HepG2 (cell line): ENCODE data around the gene CDC42SE2. TPM values are rescaled to one million over a fixed set of nuclear protein-coding genes. Genes with fewer than 3 reads are reported as not detected.
A peak's percentile ranks its signal among the peaks of the same experiment; 100 is the strongest.

ENCODE experiments used
- ATAC-seq: fragments of 200-7000 bp; cut with Tn5 transposase; 3 replicates; pipeline ENCODE4 v1.9.1; 2020; ENCODE audit warnings: mild to moderate bottlenecking, moderate library complexity
- BruUV-seq: library from RNA; stranded (reverse); fragments of 400-500 nt; replicated peaks from 2 replicates; lab custom pipeline; 2021; lab: Mats Ljungman, UMichigan
- CTCF ChIA-PET: fragments of 300-600 bp; formaldehyde crosslinking; extraction: SDS; loops from one replicate; lab custom pipeline; 2021; ENCODE audit warnings: low total read pairs, inconsistent platforms, low intra/inter-chr PET ratio; lab: Yijun Ruan, JAX
- POLR2A ChIA-PET: fragments of 350-600 bp; sonication (Branson Sonifier 250); formaldehyde crosslinking; loops from one replicate; lab custom pipeline; 2020; ENCODE audit warnings: antibody characterized with exemption, inconsistent platforms; lab: Yijun Ruan, JAX
- DNase-seq: peaks from one replicate; pipeline ENCODE4 v3.0.0-alpha.2; 2015; ENCODE audit warnings: low spot score
- FAIRE-seq: peaks from 3 replicates; lab custom pipeline; 2011; peaks lifted over from hg19 to GRCh38; lab: Jason Lieb, UNC
- H2AFZ ChIP-seq: one replicate; pipeline ENCODE4 v1.6.1; 2011; ENCODE audit warnings: low read length, inconsistent platforms
- H3K27ac ChIP-seq: fragments of 300-600 bp; 3 replicates; pipeline ENCODE4 v1.8.0; 2011; ENCODE audit warnings: mixed run types, mild to moderate bottlenecking, mixed read lengths, low read length, inconsistent platforms; ENCODE audit not compliant: insufficient read depth; ENCODE audit errors: extremely low read length
- H3K27me3 ChIP-seq, 2 experiments: fragments of 200-600 bp in 1 of 2; 2 replicates in 1 of 2; 3 replicates in 1 of 2; pipeline versions ENCODE4 v1.6.0 to v1.8.0; 2011; ENCODE audit warnings: low read length in 2 of 2, mild to moderate bottlenecking in 2 of 2, moderate library complexity in 2 of 2, inconsistent platforms in 1 of 2; ENCODE audit not compliant: insufficient read depth in 2 of 2, control insufficient read depth in 1 of 2
- H3K36me3 ChIP-seq, 2 experiments: fragments of 200-600 bp in 1 of 2; replicated peaks in 1 of 2; 2 replicates in 1 of 2; 3 replicates in 1 of 2; pipeline versions ENCODE4 v1.5.1 to v1.8.0; 2011; ENCODE audit warnings: low read length in 2 of 2, inconsistent platforms in 1 of 2; ENCODE audit not compliant: insufficient read depth in 2 of 2, control insufficient read depth in 1 of 2
- H3K4me1 ChIP-seq: 2 replicates; pipeline ENCODE4 v1.5.1; 2012; ENCODE audit warnings: low read length, inconsistent platforms; ENCODE audit not compliant: insufficient read depth
- H3K4me2 ChIP-seq: 2 replicates; pipeline ENCODE4 v1.6.0; 2011; ENCODE audit warnings: low read depth, low read length, inconsistent platforms
- H3K4me3 ChIP-seq, 3 experiments: fragments of 200-600 bp in 1 of 3; sonication (generic), shearing (Covaris generic) in 1 of 3; replicated peaks in 1 of 3; 2 replicates each; pipeline ENCODE4 v1.5.1; 2011 to 2016; ENCODE audit warnings: low read length in 3 of 3, inconsistent platforms in 2 of 3, low read depth in 2 of 3, mild to moderate bottlenecking in 2 of 3, control low read depth in 1 of 3, mixed read lengths in 1 of 3; ENCODE audit not compliant: insufficient read depth in 1 of 3
- H3K79me2 ChIP-seq: one replicate; pipeline ENCODE4 v1.6.1; 2011; ENCODE audit warnings: low read length, inconsistent platforms; ENCODE audit not compliant: insufficient read depth
- H3K9ac ChIP-seq: 2 replicates; pipeline ENCODE4 v1.6.0; 2011; ENCODE audit warnings: mild to moderate bottlenecking, low read depth, low read length, inconsistent platforms; ENCODE audit not compliant: insufficient read depth
- H3K9me3 ChIP-seq: 2 replicates; pipeline ENCODE4 v1.5.1; 2012; ENCODE audit warnings: mild to moderate bottlenecking, low read length
- H4K20me1 ChIP-seq: 2 replicates; pipeline ENCODE4 v1.6.0; 2011; ENCODE audit warnings: inconsistent platforms, mild to moderate bottlenecking, low read length, moderate library complexity; ENCODE audit not compliant: insufficient read depth
- ELF4 ChIP-seq: sonication (generic); formaldehyde crosslinking; IDR thresholded peaks from 2 replicates; pipeline ENCODE4 v1.5.0; 2020; ENCODE audit warnings: missing genetic modification reagents, mild to moderate bottlenecking, moderate library complexity, borderline replicate concordance
- ETV5 ChIP-seq: IDR thresholded peaks from 2 replicates; pipeline ENCODE4 v1.6.1; 2018; ENCODE audit warnings: missing biosample characterization, missing genetic modification reagents, inconsistent platforms, borderline replicate concordance
- HNF4A ChIP-seq: sonication (generic); formaldehyde crosslinking; IDR thresholded peaks from 2 replicates; pipeline ENCODE4 v1.4.0; 2020; ENCODE audit warnings: missing genetic modification reagents
- HOXA7 ChIP-seq: sonication (generic); formaldehyde crosslinking; IDR thresholded peaks from 2 replicates; pipeline ENCODE4 v1.8.1; 2022; ENCODE audit warnings: mild to moderate bottlenecking, missing genetic modification reagents, moderate library complexity
- JUND ChIP-seq: sonication (generic); formaldehyde crosslinking; IDR thresholded peaks from 2 replicates; pipeline ENCODE4 v1.8.0; 2022; ENCODE audit warnings: mild to moderate bottlenecking, missing genetic modification reagents
- POGZ ChIP-seq: sonication (generic); formaldehyde crosslinking; IDR thresholded peaks from 2 replicates; pipeline ENCODE4 v1.4.0; 2020; ENCODE audit warnings: mild to moderate bottlenecking, missing genetic modification reagents
- SMARCE1 ChIP-seq: fragments of 450-650 bp; IDR thresholded peaks from 2 replicates; pipeline ENCODE4 v1.6.1; 2017; ENCODE audit warnings: borderline replicate concordance
- ZMYM4 ChIP-seq: sonication (generic); formaldehyde crosslinking; IDR thresholded peaks from 2 replicates; pipeline ENCODE4 v1.8.1; 2023; ENCODE audit warnings: mild to moderate bottlenecking, missing genetic modification reagents
- ZNF615 ChIP-seq: sonication (generic); formaldehyde crosslinking; IDR thresholded peaks from 2 replicates; pipeline ENCODE4 v1.5.0; 2020; ENCODE audit warnings: mild to moderate bottlenecking, missing genetic modification reagents, borderline replicate concordance
- whole genome bisulfite sequencing: methylation state at CpG from one replicate; pipeline ENCODE4 v1.1.6; 2017; ENCODE audit warnings: low lambda C conversion rate; 5-methylcytosine and 5-hydroxymethylcytosine counted together
- in situ Hi-C: cut with HindIII; loops from 2 replicates; pipeline ENCODE4 v1.10.0; 2017; ENCODE audit warnings: low pct_unique_long_range_greater_than_20kb; ENCODE audit not compliant: extremely low pct_ligation_motif_present
- intact Hi-C: fragments of 100-400 bp; cut with micrococcal nuclease; formaldehyde crosslinking; loops from one replicate; pipeline ENCODE4 v1.10.0; 2022; ENCODE audit not compliant: unreplicated experiment
- polyA plus RNA-seq, 8 experiments: library from polyadenylated mRNA; depleted of rRNA in 3 of 8; stranded (reverse) in 7 of 8; unstranded in 1 of 8; fragments of >200 nt; fragmentation: Illumina TruSeq in 4 of 8; extraction: Trizol in 4 of 8; gene quantifications; 2 replicates each; pipeline versions ENCODE4 v1.2.1 to v1.2.3, GENCODE V29; 2011 to 2016; ENCODE audit warnings: low read depth in 4 of 8, missing spikeins in 1 of 8, mixed read lengths in 1 of 8; ENCODE audit not compliant: insufficient read depth in 1 of 8
- total RNA-seq, 5 experiments: library from RNA; depleted of rRNA; stranded (reverse); fragments of >200 nt; fragmentation: Illumina TruSeq; extraction: Trizol; gene quantifications; 2 replicates each; pipeline ENCODE4 v1.2.3, GENCODE V29; 2016; ENCODE audit warnings: low read depth in 1 of 5
- TF ChIP-seq, protein P1 (sequence below): IDR thresholded peaks from 2 replicates; pipeline ENCODE4 v1.6.1; 2012; ENCODE audit warnings: inconsistent platforms
- TF ChIP-seq, protein P2 (sequence below): sonication (generic); formaldehyde crosslinking; IDR thresholded peaks from 2 replicates; pipeline ENCODE4 v1.4.0; 2020; ENCODE audit warnings: missing genetic modification reagents

CDC42SE2 gene
- total and polyA plus RNA-seq, 2 of the 13 experiments (the other 11 are each of a cell fraction or from before 2014, with no cell fraction given) = 19.6 to 25.0 TPM

DNA sequence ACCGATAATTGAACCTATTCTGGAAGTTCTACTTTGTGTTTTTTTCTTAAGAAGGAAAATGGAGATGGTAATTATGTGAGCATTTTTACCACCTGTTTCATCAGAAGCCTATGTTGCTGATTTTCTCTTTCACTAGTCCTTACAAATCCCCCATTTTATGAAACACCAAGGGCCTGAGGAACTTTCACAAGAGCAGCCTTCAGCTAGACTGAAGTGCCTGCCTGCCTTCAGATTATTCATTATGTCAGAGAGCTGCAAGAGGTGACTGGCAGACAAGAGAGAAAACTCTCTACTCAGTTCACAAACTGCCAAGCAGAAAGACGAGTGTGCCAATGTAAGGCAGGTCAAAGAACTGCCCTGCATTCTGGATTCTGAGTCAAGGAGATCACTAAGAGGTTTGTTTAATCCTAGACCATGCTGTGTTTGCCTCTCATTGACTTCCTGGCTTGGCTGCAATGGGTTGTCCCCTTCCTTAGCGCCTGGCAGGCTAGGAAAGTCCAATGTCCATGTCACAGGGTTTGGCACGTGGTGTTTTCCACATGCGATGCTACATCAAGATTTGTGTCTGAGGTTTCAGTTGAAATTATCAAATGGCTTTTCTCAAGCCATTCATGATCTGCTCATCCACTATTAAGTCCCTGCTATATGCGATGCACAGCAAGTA lies 143.3 kb downstream of the CDC42SE2 start:
- FAIRE-seq (no peak), DNase-seq (peak; percentile 8), ATAC-seq (peak; percentile 69)
- no peak for TF ChIP-seq SMARCE1
- TF ChIP-seq JUND (CRISPR knock-in tag) = no peak
- peak; percentile 49; the same call in 1 of the 2 replicates for TF ChIP-seq POGZ (CRISPR knock-in tag)
- no peak for TF ChIP-seq HOXA7 (CRISPR knock-in tag)
- peak; percentile 14; the same call in 1 of the 2 replicates for TF ChIP-seq ETV5 (CRISPR knock-in tag)
- TF ChIP-seq, protein P1, sequence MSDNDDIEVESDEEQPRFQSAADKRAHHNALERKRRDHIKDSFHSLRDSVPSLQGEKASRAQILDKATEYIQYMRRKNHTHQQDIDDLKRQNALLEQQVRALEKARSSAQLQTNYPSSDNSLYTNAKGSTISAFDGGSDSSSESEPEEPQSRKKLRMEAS = peak; percentile 30; the same call in 1 of the 2 replicates
- peak; percentile 48; the same call in 1 of the 2 replicates for TF ChIP-seq ZMYM4
- TF ChIP-seq HNF4A (CRISPR knock-in tag) = peak; percentile 69
- TF ChIP-seq ELF4 = no peak
- TF ChIP-seq ZNF615 = no peak
- TF ChIP-seq, protein P2, sequence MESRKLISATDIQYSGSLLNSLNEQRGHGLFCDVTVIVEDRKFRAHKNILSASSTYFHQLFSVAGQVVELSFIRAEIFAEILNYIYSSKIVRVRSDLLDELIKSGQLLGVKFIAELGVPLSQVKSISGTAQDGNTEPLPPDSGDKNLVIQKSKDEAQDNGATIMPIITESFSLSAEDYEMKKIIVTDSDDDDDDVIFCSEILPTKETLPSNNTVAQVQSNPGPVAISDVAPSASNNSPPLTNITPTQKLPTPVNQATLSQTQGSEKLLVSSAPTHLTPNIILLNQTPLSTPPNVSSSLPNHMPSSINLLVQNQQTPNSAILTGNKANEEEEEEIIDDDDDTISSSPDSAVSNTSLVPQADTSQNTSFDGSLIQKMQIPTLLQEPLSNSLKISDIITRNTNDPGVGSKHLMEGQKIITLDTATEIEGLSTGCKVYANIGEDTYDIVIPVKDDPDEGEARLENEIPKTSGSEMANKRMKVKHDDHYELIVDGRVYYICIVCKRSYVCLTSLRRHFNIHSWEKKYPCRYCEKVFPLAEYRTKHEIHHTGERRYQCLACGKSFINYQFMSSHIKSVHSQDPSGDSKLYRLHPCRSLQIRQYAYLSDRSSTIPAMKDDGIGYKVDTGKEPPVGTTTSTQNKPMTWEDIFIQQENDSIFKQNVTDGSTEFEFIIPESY = peak; percentile 98
- Histone ChIP-seq H3K4me1 (peaks cover 11% of the 10 kb centered on the region), H3K9ac (no peak overlapping the region), H3K36me3 (peaks cover 0 to 7% of the 10 kb centered on the region in 2 experiments; a peak in 3 of 5 replicates), H3K9me3 (peaks cover 10% of the 10 kb centered on the region; the same call in 1 of the 2 replicates), H4K20me1 (no peaks in the 10 kb centered on the region), H3K27ac (peak overlapping the region; percentile 21), H3K27me3 (no peaks in the 10 kb centered on the region), H2AFZ (no peak overlapping the region), H3K4me2 (no peak overlapping the region), H3K4me3 (no peak overlapping the region), H3K79me2 (no peaks in the 10 kb centered on the region)
- intact Hi-C loops (no loop called here), in situ Hi-C loops (no loop called here)
- CTCF ChIA-PET = no interaction called here
- no TSS peak for BruUV-seq
- POLR2A ChIA-PET = interaction anchor here (0.7 kb wide), 1 partner anchor 20 kb away, joined by 4 read pairs; no protein-coding TSS in a partner anchor
- 85% methylated on average over 6 of the region's 6 CpGs for WGBS
